HL-60 (cell line): Measurements from ENCODE around the gene CST6.
A peak's percentile ranks its signal among the peaks of the same experiment; 100 is the strongest.

Experiments
- CTCF ChIP-seq: IDR thresholded peaks from one replicate; pipeline ENCODE4 v1.5.1; 2011; ENCODE audit warnings: low read length, control low read depth, inconsistent platforms; ENCODE audit not compliant: insufficient read depth
- GABPA ChIP-seq: IDR thresholded peaks from 2 replicates; pipeline ENCODE4 v1.6.1; 2012; ENCODE audit warnings: low read depth
- POLR2AphosphoS5 ChIP-seq: IDR thresholded peaks from 2 replicates; pipeline ENCODE4 v1.6.1; 2012; ENCODE audit warnings: low read depth
- SPI1 ChIP-seq: IDR thresholded peaks from 2 replicates; pipeline ENCODE4 v1.6.1; 2012; ENCODE audit warnings: low read depth, mild to moderate bottlenecking, borderline replicate concordance

DNA sequence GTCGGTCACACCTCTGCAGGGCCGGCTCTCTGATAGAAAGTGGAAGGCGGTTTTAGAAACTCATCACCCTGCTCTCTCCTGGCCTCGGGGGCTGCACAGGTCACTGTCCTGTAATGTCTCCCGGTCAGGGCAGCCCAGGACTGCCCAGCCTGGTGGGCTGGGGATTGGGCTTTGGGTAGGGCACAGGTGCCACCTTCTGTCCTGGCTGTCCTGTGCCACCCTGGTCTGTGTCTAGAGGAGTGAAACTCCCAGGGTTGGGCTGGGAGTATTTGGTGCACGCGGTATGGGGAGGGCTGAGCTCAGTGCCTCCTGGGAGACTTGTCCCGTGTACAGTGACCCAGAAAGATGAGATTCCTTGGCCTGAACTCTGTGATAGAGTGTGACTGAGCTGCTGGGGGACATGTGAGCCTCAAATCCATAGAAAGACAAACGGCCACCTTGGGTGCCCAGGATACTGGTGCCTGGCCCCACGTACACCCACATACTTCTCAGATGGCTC lies 32.5 kb upstream of the CST6 start:
- TF ChIP-seq CTCF (no peak), POLR2AphosphoS5 (peak; percentile 22; the same call in 1 of the 2 replicates), SPI1 (no peak), GABPA (no peak)
